ENCODE data around the gene TTC23.

GRCh38 chr15:99155961-99156443 is 93.4 kb downstream of the TTC23 start:
- TF ChIP-seq ZNF263 (CRISPR knock-in tag; IDR thresholded peaks at IDR 0.05; ENCODE audit: low read depth) = no peak
- no peak for TF ChIP-seq CTCF (IDR thresholded peaks at IDR 0.05)
- TF ChIP-seq NFYB (CRISPR knock-in tag; conservative IDR thresholded peaks at IDR 0.05; ENCODE audit: low read depth) = no peak
- no peak for TF ChIP-seq NR3C1 (CRISPR knock-in tag; conservative IDR thresholded peaks at IDR 0.05; ENCODE audit: low read depth)
- no peak for TF ChIP-seq ATF2 (CRISPR knock-in tag; IDR thresholded peaks at IDR 0.05; ENCODE audit: borderline replicate concordance, low read depth)
- no peak for TF ChIP-seq MAX (CRISPR knock-in tag; IDR thresholded peaks at IDR 0.05)
- no peak for TF ChIP-seq PRDM15 (CRISPR knock-in tag; IDR thresholded peaks at IDR 0.05)
- no peak for TF ChIP-seq FOXK1 (CRISPR knock-in tag; IDR thresholded peaks at IDR 0.05)
- TF ChIP-seq USF1 (CRISPR knock-in tag; IDR thresholded peaks at IDR 0.05) = no peak
- no peak for TF ChIP-seq ESRRA (CRISPR knock-in tag; IDR thresholded peaks at IDR 0.05; ENCODE audit: borderline replicate concordance)

Measured in WTC11 (cell line).